ENCODE results near the gene FHAD1.

DNA sequence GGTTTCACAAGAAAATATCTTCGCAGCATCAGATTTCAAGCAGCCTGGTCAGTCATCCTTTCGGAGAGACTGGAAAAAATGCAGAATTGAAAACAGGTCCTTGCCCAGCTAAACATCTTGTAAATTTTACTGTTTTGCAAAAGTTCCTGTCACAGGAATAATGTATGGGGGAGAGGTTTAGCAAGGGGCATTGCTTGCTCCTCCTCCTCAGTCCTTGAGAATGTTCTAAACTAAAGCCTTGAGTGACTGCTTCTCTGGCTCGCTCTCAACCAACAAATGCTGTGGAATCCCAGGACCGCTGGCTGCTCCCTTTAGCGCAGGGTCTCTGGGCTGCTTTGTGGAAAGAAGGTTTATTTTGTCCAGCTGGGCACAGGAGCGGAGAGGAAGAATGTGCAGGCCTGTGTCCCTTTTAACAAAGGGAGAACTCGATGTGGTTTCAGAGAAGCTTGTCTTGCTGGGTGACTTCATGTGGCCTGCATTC is 33.6 kb upstream of the FHAD1 start:
- TF ChIP-seq POLR2A (IDR thresholded peaks at IDR 0.05) (no peak), CTCF (IDR thresholded peaks at IDR 0.05) (no peak)

All from right lobe of liver (tissue), 4 donors.